ENCODE measurements around the gene GLCE. TPM values are rescaled to one million over a fixed set of nuclear protein-coding genes. Genes with fewer than 3 reads are reported as not detected.

GLCE gene
- total RNA-seq, 2 experiments from 2014 or later: 5.3 to 6.1 TPM

GRCh38 chr15:69234676-69235075, 74.2 kb downstream of the GLCE start:
- CTCF ChIA-PET: no interaction called here
- POLR2A ChIA-PET: no interaction called here

GRCh38 chr15:69236505-69236904, 76.1 kb downstream of the GLCE start:
- CTCF ChIA-PET: no interaction called here
- POLR2A ChIA-PET: no interaction called here

- ChIA-PET POLR2A (interaction anchor here (0.5 kb wide), 1 partner anchor 75 kb away, joined by 4 read pairs; no protein-coding TSS in a partner anchor), CTCF (no interaction called here)
Measured at GRCh38 chr15:69237718-69238117, 77.3 kb downstream of the GLCE start.

GRCh38 chr15:69244798-69245197, 84.4 kb downstream of the GLCE start:
- POLR2A ChIA-PET: no interaction called here

GRCh38 chr15:69253156-69253555, 92.7 kb downstream of the GLCE start:
- ChIA-PET POLR2A (no interaction called here), CTCF (no interaction called here)

More at GRCh38 chr15:69244798-69245197, 84.4 kb downstream of the GLCE start:
- CTCF ChIA-PET: no interaction called here

- CTCF ChIA-PET: no interaction called here
- POLR2A ChIA-PET: no interaction called here
Measured at GRCh38 chr15:69265347-69265955, 105.0 kb downstream of the GLCE start.

GRCh38 chr15:69271217-69271616, 110.8 kb downstream of the GLCE start:
- ChIA-PET POLR2A (no interaction called here), CTCF (no interaction called here)

GRCh38 chr15:69272139-69272538, 111.7 kb downstream of the GLCE start:
- POLR2A ChIA-PET: interaction anchor here (0.6 kb wide), 1 partner anchor 37 kb away, joined by 3 read pairs; no protein-coding TSS in a partner anchor
- CTCF ChIA-PET: interaction anchor here (0.6 kb wide), 1 partner anchor 204 kb away, joined by 4 read pairs; no protein-coding TSS in a partner anchor

- CTCF ChIA-PET: no interaction called here
- POLR2A ChIA-PET: no interaction called here
Measured at GRCh38 chr15:69272891-69273290, 112.5 kb downstream of the GLCE start.

- ChIA-PET CTCF (no interaction called here), POLR2A (no interaction called here)
Measured at GRCh38 chr15:69275074-69275670, 114.7 kb downstream of the GLCE start.

GRCh38 chr15:69275933-69276560, 115.6 kb downstream of the GLCE start:
- CTCF ChIA-PET: no interaction called here
- POLR2A ChIA-PET: no interaction called here

GRCh38 chr15:69277316-69277715, 116.9 kb downstream of the GLCE start:
- CTCF ChIA-PET: no interaction called here
- POLR2A ChIA-PET: no interaction called here

GRCh38 chr15:69279636-69280035, 119.2 kb downstream of the GLCE start:
- POLR2A ChIA-PET: no interaction called here
- CTCF ChIA-PET: no interaction called here

- ChIA-PET CTCF (no interaction called here), POLR2A (no interaction called here)
Measured at GRCh38 chr15:69280783-69281182, 120.3 kb downstream of the GLCE start.

GRCh38 chr15:69282104-69282743, 121.8 kb downstream of the GLCE start:
- POLR2A ChIA-PET: no interaction called here
- CTCF ChIA-PET: no interaction called here

GRCh38 chr15:69285834-69286233, 125.4 kb downstream of the GLCE start:
- ChIA-PET POLR2A (no interaction called here), CTCF (no interaction called here)

- CTCF ChIA-PET: no interaction called here
- POLR2A ChIA-PET: no interaction called here
Measured at GRCh38 chr15:69288011-69288410, 127.6 kb downstream of the GLCE start.

- ChIA-PET POLR2A (no interaction called here), CTCF (no interaction called here)
Measured at GRCh38 chr15:69288531-69289341, 128.3 kb downstream of the GLCE start.

- POLR2A ChIA-PET: no interaction called here
- CTCF ChIA-PET: no interaction called here
Measured at GRCh38 chr15:69289342-69290146, 129.1 kb downstream of the GLCE start.
